ENCODE data around the gene SDS. TPM values are rescaled to one million over a fixed set of nuclear protein-coding genes. Genes with fewer than 3 reads are reported as not detected.

Gene SDS
- total RNA-seq, 2 experiments from 2014 or later = not detected

DNA sequence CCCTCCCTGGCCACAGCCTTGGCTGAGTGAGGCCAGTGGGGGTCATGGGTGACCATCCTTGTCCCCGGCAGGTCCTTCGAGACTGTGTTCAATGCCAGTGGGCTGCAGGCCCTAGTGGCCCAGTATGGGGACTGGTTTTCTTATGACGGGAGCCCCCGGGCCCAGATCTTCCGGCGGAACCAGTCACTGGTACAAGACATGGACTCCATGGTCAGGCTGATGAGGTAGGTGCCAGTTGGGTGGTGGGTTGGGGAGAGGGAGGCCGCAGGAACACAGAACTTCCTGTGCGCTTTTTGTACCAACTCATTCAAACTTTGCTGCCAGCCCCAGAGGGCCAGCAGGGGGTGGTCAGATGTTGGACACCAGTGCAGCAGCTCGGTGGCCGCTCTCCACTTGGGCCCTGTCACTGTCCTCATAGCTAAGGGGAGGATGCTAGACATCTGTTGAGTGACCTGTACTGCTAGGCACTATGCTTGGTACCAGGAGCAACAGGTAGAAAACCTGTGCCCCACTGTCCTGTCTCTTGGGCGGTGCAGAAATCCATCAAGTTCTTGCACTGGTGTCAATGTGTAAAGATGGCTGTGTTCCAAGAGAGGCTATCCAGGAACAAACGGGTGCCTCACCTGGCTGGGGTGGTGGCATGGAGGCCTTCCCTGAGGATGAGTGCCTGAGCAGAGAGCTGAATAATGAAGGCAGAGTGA lies 16.7 kb downstream of the SDS start:
- H3K36me3 ChIP-seq (ENCODE audit: insufficient read depth, low read length) = peaks cover 15% of the 10 kb centered on the region; the same call in 1 of the 2 replicates
- intact Hi-C loops (cut with micrococcal nuclease; ENCODE audit: unreplicated experiment) = no loop called here
- H3K4me3 ChIP-seq (ENCODE audit: low read depth, low read length, poor library complexity, severe bottlenecking) = no peak overlapping the region
- BruUV-seq (replicated peaks) = no TSS peak
- CTCF ChIA-PET (ENCODE audit: unreplicated experiment) = no interaction called here
- DNase-seq (ENCODE audit: low spot score) = no peak
- no peak overlapping the region for H2AFZ ChIP-seq (ENCODE audit: low read length)
- no peaks in the 10 kb centered on the region for H3K79me2 ChIP-seq (ENCODE audit: insufficient read depth, low read depth, low read length)
- H3K27ac ChIP-seq (ENCODE audit: low read depth, low read length, poor library complexity, severe bottlenecking) = no peak overlapping the region
- no peaks in the 10 kb centered on the region for H3K9me2 ChIP-seq (ENCODE audit: insufficient read depth, low read length)
- no peaks in the 10 kb centered on the region for H3K4me1 ChIP-seq (ENCODE audit: insufficient read depth, low read length, poor library complexity, severe bottlenecking)
- H3K9me3 ChIP-seq (ENCODE audit: low read length) = no peaks in the 10 kb centered on the region
- POLR2A ChIA-PET = no interaction called here
- H3K4me2 ChIP-seq (ENCODE audit: low read length) = no peak overlapping the region
- no peaks in the 10 kb centered on the region for H4K20me1 ChIP-seq (ENCODE audit: insufficient read depth, low read length)
- no peak for TF ChIP-seq EZH2phosphoT487 (IDR thresholded peaks at IDR 0.05; ENCODE audit: borderline replicate concordance, low read depth, low read length)
- TF ChIP-seq, protein P1, sequence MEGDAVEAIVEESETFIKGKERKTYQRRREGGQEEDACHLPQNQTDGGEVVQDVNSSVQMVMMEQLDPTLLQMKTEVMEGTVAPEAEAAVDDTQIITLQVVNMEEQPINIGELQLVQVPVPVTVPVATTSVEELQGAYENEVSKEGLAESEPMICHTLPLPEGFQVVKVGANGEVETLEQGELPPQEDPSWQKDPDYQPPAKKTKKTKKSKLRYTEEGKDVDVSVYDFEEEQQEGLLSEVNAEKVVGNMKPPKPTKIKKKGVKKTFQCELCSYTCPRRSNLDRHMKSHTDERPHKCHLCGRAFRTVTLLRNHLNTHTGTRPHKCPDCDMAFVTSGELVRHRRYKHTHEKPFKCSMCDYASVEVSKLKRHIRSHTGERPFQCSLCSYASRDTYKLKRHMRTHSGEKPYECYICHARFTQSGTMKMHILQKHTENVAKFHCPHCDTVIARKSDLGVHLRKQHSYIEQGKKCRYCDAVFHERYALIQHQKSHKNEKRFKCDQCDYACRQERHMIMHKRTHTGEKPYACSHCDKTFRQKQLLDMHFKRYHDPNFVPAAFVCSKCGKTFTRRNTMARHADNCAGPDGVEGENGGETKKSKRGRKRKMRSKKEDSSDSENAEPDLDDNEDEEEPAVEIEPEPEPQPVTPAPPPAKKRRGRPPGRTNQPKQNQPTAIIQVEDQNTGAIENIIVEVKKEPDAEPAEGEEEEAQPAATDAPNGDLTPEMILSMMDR (conservative IDR thresholded peaks at IDR 0.05; ENCODE audit: low read length) = no peak

GRCh38 chr12:113385282-113385882 lies 18.3 kb downstream of the SDS start:
- ChIA-PET CTCF (ENCODE audit: unreplicated experiment) (no interaction called here), POLR2A (interaction anchor here (0.7 kb wide), 1 partner anchor 28 kb away, joined by 3 read pairs; no protein-coding TSS in a partner anchor)
- no peak for DNase-seq (ENCODE audit: low spot score)
- TF ChIP-seq, protein P1 (conservative IDR thresholded peaks at IDR 0.05; ENCODE audit: low read length) = no peak
- TF ChIP-seq EZH2phosphoT487 (IDR thresholded peaks at IDR 0.05; ENCODE audit: borderline replicate concordance, low read depth, low read length) = no peak
- Histone ChIP-seq H4K20me1 (ENCODE audit: insufficient read depth, low read length) (no peaks in the 10 kb centered on the region), H3K4me3 (ENCODE audit: low read depth, low read length, poor library complexity, severe bottlenecking) (no peak overlapping the region), H3K4me1 (ENCODE audit: insufficient read depth, low read length, poor library complexity, severe bottlenecking) (no peaks in the 10 kb centered on the region), H3K79me2 (ENCODE audit: insufficient read depth, low read depth, low read length) (no peaks in the 10 kb centered on the region), H3K9me3 (ENCODE audit: low read length) (no peaks in the 10 kb centered on the region), H3K36me3 (ENCODE audit: insufficient read depth, low read length) (peaks cover 20% of the 10 kb centered on the region; the same call in 1 of the 2 replicates), H3K4me2 (ENCODE audit: low read length) (no peak overlapping the region), H3K27ac (ENCODE audit: low read depth, low read length, poor library complexity, severe bottlenecking) (no peak overlapping the region), H2AFZ (ENCODE audit: low read length) (no peak overlapping the region), H3K9me2 (ENCODE audit: insufficient read depth, low read length) (no peaks in the 10 kb centered on the region)
- BruUV-seq (replicated peaks) = no TSS peak
- intact Hi-C loops (cut with micrococcal nuclease; ENCODE audit: unreplicated experiment) = no loop called here

DNA sequence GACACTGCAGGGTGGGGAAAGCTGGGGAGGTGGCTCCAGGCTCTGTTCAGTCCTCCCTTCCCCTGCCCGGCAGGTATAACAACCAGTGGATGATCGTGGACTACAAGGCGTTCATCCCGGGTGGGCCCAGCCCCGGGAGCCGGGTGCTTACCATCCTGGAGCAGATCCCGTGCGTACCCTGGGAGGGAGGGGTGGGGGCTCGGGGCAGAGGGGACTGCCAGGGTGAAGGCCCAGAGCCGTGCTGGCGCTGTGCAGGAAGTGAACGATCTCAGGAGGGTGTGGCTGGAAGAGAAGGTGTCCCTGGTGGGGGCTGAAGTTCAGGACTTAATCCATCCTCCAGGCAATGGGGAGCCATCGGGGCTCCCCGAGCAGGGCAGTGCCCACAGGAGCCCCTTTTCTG lies 18.9 kb downstream of the SDS start:
- H4K20me1 ChIP-seq (ENCODE audit: insufficient read depth, low read length) = no peaks in the 10 kb centered on the region
- H3K4me1 ChIP-seq (ENCODE audit: insufficient read depth, low read length, poor library complexity, severe bottlenecking) = no peaks in the 10 kb centered on the region
- no peak overlapping the region for H3K27ac ChIP-seq (ENCODE audit: low read depth, low read length, poor library complexity, severe bottlenecking)
- ChIA-PET CTCF (ENCODE audit: unreplicated experiment) (no interaction called here), POLR2A (no interaction called here)
- H2AFZ ChIP-seq (ENCODE audit: low read length) = no peak overlapping the region
- H3K9me3 ChIP-seq (ENCODE audit: low read length) = no peaks in the 10 kb centered on the region
- H3K79me2 ChIP-seq (ENCODE audit: insufficient read depth, low read depth, low read length) = no peaks in the 10 kb centered on the region
- TF ChIP-seq, protein P1 (conservative IDR thresholded peaks at IDR 0.05; ENCODE audit: low read length) = no peak
- no peak for TF ChIP-seq EZH2phosphoT487 (IDR thresholded peaks at IDR 0.05; ENCODE audit: borderline replicate concordance, low read depth, low read length)
- no peaks in the 10 kb centered on the region for H3K9me2 ChIP-seq (ENCODE audit: insufficient read depth, low read length)
- H3K36me3 ChIP-seq (ENCODE audit: insufficient read depth, low read length) = peaks cover 17% of the 10 kb centered on the region; the same call in 1 of the 2 replicates
- DNase-seq (ENCODE audit: low spot score) = no peak
- BruUV-seq (replicated peaks) = no TSS peak
- no peak overlapping the region for H3K4me2 ChIP-seq (ENCODE audit: low read length)
- intact Hi-C loops (cut with micrococcal nuclease; ENCODE audit: unreplicated experiment) = no loop called here
- H3K4me3 ChIP-seq (ENCODE audit: low read depth, low read length, poor library complexity, severe bottlenecking) = no peak overlapping the region
